Measurements from ENCODE around the gene DPP7. TPM values are rescaled to one million over a fixed set of nuclear protein-coding genes. Genes with fewer than 3 reads are reported as not detected.
A peak's percentile ranks its signal among the peaks of the same experiment; 100 is the strongest.

DPP7 gene
- total RNA-seq, 4 donors from 2014 or later, result 23.2 to 100 (median 76.8) TPM

DNA sequence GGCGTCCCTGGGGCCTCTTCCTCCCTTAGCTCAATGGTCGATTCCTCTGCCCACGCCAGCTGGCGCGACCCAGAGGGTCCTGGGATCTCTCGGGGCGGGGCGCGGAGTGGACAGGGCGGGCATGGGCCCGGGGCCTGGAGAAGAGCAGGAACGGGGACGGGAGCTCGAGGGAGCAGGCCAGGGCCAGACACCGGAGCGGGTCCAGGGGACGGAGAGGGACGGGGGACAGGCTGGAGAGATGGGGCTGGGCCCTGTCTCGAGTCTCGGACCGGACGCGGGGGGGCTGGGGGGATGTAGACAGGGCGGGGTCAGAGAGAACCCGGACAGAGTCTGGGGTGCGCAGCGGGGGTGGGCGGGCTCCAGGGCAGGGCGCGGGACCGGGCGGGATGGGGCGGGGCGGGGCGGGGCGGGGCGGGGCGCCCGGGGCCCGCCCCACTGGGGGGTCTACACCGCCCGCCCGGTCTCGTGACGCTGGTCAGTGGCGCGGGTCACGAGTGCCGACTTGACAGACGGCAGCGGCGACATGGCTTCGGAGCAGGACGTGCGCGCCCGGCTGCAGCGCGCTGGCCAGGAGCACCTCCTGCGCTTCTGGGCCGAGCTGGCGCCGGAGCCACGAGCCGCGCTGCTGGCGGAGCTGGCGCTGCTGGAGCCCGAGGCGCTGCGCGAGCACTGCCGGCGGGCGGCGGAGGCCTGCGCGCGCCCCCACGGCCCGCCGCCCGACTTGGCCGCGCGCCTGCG lies 37.4 kb downstream of the DPP7 start, which contains the start of gene UAP1L1:
TSS of gene UAP1L1 (plus strand) at position 508 of the 738 bp plus-strand sequence. CDS start at position 524, 16 bp downstream.
- no peaks in the 10 kb centered on the region for H3K9me3 ChIP-seq
- no peaks in the 10 kb centered on the region for H3K27me3 ChIP-seq
- intact Hi-C loops (cut with DNase I; ENCODE audit: low total_unique reads), result no loop called here
- peak; percentile 63 to 70 for DNase-seq
- peak within 1 kb of the TSS; percentile 41 to 47 for H3K4me3 ChIP-seq
- peak within 1 kb of the TSS; percentile 36 to 65 for H3K27ac ChIP-seq
- no peaks in the 10 kb centered on the region for H3K36me3 ChIP-seq
- H3K4me1 ChIP-seq, result peaks cover 0 to 7% of the 10 kb centered on the region in 2 donors
- TF ChIP-seq POLR2A (IDR thresholded peaks at IDR 0.05) (peak; percentile 27 to 38), CTCF (IDR thresholded peaks at IDR 0.05) (no peak)

GRCh38 chr9:137076636-137077009 lies 37.9 kb downstream of the DPP7 start:
- DNase-seq, result no peak
- no peak for TF ChIP-seq CTCF (IDR thresholded peaks at IDR 0.05)
- TF ChIP-seq POLR2A (IDR thresholded peaks at IDR 0.05), result no peak
- Histone ChIP-seq H3K9me3 (no peaks in the 10 kb centered on the region), H3K36me3 (no peaks in the 10 kb centered on the region), H3K27ac (peak overlapping the region; percentile 36 to 65), H3K4me3 (peak overlapping the region; percentile 41 to 47), H3K27me3 (no peaks in the 10 kb centered on the region), H3K4me1 (peaks cover 0 to 7% of the 10 kb centered on the region in 2 donors)
- intact Hi-C loops (cut with DNase I; ENCODE audit: low total_unique reads), result no loop called here

DNA sequence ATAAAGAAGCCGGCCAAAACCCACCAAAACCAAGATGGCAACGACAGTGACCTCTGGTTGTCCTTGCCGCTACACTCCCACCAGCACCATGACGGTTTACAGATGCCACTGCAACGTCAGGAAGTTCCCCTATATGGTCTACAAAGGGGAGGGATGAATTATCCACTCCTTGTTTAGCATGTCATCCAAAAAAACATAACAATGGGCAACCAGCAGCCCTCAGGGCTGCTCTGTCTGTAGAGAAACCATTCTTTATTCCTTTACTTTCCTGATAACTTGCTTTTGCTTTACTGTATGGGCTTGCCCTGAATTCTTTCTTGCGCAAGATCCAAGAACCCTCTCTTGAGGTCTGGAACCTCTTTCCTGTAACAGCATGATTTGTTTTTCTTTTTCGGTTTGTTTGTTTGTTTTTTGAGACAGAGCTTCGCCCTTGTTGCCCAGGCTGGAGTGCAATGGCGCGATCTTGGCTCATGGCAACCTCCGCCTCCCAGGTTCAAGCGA lies 39.2 kb downstream of the DPP7 start:
- H3K4me1 ChIP-seq, result peaks cover 0 to 15% of the 10 kb centered on the region in 2 donors
- no peaks in the 10 kb centered on the region for H3K36me3 ChIP-seq
- intact Hi-C loops (cut with DNase I; ENCODE audit: low total_unique reads), result no loop called here
- no peaks in the 10 kb centered on the region for H3K9me3 ChIP-seq
- H3K27me3 ChIP-seq, result no peaks in the 10 kb centered on the region
- H3K27ac ChIP-seq, result no peak overlapping the region
- TF ChIP-seq CTCF (IDR thresholded peaks at IDR 0.05) (no peak), POLR2A (IDR thresholded peaks at IDR 0.05) (no peak)
- no peak overlapping the region for H3K4me3 ChIP-seq
- no peak for DNase-seq

GRCh38 chr9:137074657-137075274 lies 39.8 kb downstream of the DPP7 start:
- H3K27ac ChIP-seq, result no peak overlapping the region
- intact Hi-C loops (cut with DNase I; ENCODE audit: low total_unique reads), result no loop called here
- no peak for TF ChIP-seq CTCF (IDR thresholded peaks at IDR 0.05)
- no peak for TF ChIP-seq POLR2A (IDR thresholded peaks at IDR 0.05)
- H3K4me3 ChIP-seq, result no peak overlapping the region
- H3K36me3 ChIP-seq, result no peaks in the 10 kb centered on the region
- H3K9me3 ChIP-seq, result no peaks in the 10 kb centered on the region
- no peak for DNase-seq
- no peaks in the 10 kb centered on the region for H3K27me3 ChIP-seq
- peaks cover 0 to 20% of the 10 kb centered on the region in 2 donors for H3K4me1 ChIP-seq

GRCh38 chr9:137073992-137074399 lies 40.5 kb downstream of the DPP7 start:
- DNase-seq, result no peak
- intact Hi-C loops (cut with DNase I; ENCODE audit: low total_unique reads), result no loop called here
- Histone ChIP-seq H3K4me3 (no peak overlapping the region), H3K27ac (no peak overlapping the region), H3K9me3 (no peaks in the 10 kb centered on the region), H3K27me3 (peaks cover 0 to 4% of the 10 kb centered on the region in 2 donors), H3K4me1 (peaks cover 0 to 22% of the 10 kb centered on the region in 2 donors), H3K36me3 (no peaks in the 10 kb centered on the region)
- TF ChIP-seq POLR2A (IDR thresholded peaks at IDR 0.05) (no peak), CTCF (IDR thresholded peaks at IDR 0.05) (no peak)
